Muscle layer of duodenum (tissue), 2 donors: ENCODE measurements around the gene WDR59.
A peak's percentile ranks its signal among the peaks of the same experiment; 100 is the strongest.
"Not testable (repeated sequence)": the region's sequence is repeated elsewhere in the genome, so short reads cannot be mapped to it uniquely, and the experiment has no call there.

ENCODE experiments used
- H3K27ac ChIP-seq: one replicate; pipeline ENCODE4 v1.7.0; 2013; ENCODE audit warnings: mild to moderate bottlenecking, low read length
- H3K27me3 ChIP-seq: one replicate; pipeline ENCODE4 v1.7.0; 2013; ENCODE audit warnings: low read depth, mild to moderate bottlenecking, control low read depth, low read length
- H3K36me3 ChIP-seq, 2 donors: one replicate each; pipeline ENCODE4 v1.7.0; 2013; ENCODE audit warnings: low read length in 2 of 2, control low read depth in 1 of 2, mild to moderate bottlenecking in 1 of 2; ENCODE audit not compliant: insufficient read depth in 2 of 2, control insufficient read depth in 1 of 2
- H3K4me1 ChIP-seq, 2 donors: one replicate each; pipeline ENCODE4 v1.7.0; 2013; ENCODE audit warnings: low read length in 2 of 2, mild to moderate bottlenecking in 2 of 2, control low read depth in 1 of 2, moderate library complexity in 1 of 2; ENCODE audit not compliant: insufficient read depth in 2 of 2, control insufficient read depth in 1 of 2
- H3K4me3 ChIP-seq, 2 donors: one replicate each; pipeline ENCODE4 v1.7.0; 2013; ENCODE audit warnings: low read length in 2 of 2, low read depth in 1 of 2, mild to moderate bottlenecking in 1 of 2
- H3K9me3 ChIP-seq, 2 donors: one replicate each; pipeline ENCODE4 v1.7.0; 2013; ENCODE audit warnings: low read length in 2 of 2, control low read depth in 1 of 2, mild to moderate bottlenecking in 1 of 2; ENCODE audit not compliant: control insufficient read depth in 1 of 2
- donor health status: healthy.

WDR59 gene

DNA sequence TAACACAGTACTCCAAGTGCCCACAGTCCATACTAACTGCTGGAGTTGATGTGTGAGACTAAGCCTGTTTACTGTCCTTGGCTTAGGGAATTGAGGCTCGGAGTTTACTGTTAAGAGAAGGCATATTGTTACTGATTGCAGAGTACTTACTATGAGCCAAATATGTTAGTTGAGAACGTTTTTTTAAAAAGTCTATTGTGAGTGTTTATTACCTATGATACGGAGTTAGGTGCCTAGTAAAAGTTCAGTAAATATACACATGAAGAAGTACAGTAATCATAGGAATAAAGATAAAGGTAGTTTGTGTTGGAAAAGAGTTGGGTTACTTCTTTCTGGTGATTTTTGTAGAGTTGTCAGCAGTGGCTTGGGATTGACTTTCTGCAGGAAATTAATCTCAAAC, 39.3 kb upstream of the WDR59 start:
- H3K27ac ChIP-seq: no peak overlapping the region
- H3K4me1 ChIP-seq: peaks cover 0 to 4% of the 10 kb centered on the region in 2 donors
- no peak overlapping the region for H3K4me3 ChIP-seq
- H3K36me3 ChIP-seq: no peaks in the 10 kb centered on the region
- no peaks in the 10 kb centered on the region for H3K27me3 ChIP-seq
- H3K9me3 ChIP-seq: peaks cover 0 to 4% of the 10 kb centered on the region in 2 donors

DNA sequence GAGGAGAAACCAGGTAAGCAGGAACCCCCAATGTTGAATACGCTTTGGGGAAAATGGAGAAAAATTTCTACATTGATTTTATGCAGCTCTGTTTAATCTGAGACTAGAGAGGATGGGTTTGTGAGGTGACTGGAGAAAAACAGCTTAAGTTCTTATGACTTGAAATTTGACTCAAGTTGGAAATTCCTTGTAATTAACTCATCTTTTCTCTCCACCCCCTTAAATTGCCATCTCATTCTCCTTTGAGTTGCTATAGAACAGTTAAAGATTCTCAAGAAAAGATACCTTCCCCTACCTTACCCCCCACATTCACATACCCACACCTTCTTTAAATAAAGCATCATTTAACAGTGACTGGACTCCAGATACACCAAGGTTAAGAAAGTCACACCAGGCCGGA, 38.1 kb upstream of the WDR59 start:
- no peaks in the 10 kb centered on the region for H3K27me3 ChIP-seq
- peaks cover 0 to 4% of the 10 kb centered on the region in 2 donors for H3K4me1 ChIP-seq
- H3K9me3 ChIP-seq: peaks cover 0 to 4% of the 10 kb centered on the region in 2 donors
- no peak overlapping the region for H3K27ac ChIP-seq
- no peaks in the 10 kb centered on the region for H3K36me3 ChIP-seq
- H3K4me3 ChIP-seq: no peak overlapping the region

GRCh38 chr16:75022567-75022966, 37.6 kb upstream of the WDR59 start:
- H3K4me3 ChIP-seq: no peak overlapping the region
- no peaks in the 10 kb centered on the region for H3K27me3 ChIP-seq
- H3K27ac ChIP-seq: no peak overlapping the region
- no peaks in the 10 kb centered on the region for H3K36me3 ChIP-seq
- H3K4me1 ChIP-seq: peaks cover 0 to 4% of the 10 kb centered on the region in 2 donors
- H3K9me3 ChIP-seq: peaks cover 0 to 4% of the 10 kb centered on the region in 2 donors

DNA sequence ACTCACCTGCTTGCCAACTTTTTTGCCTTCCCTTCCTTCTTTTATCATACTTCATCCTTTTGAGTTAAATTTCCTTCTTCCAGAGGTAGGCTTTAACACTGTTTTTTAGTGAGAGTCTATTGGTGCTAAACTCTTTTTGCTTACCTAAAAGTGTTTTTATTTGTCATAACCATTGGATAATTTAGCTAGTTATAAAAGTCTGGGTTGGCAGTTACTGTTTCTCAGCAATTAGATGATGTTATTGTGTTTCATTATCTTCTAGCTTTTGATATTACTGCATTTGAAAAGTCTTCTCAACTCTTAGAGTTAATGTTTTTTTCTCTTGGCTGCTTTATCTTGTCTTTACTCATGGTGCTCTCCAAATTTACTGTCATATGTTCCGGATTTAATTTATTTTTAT, 36.5 kb upstream of the WDR59 start:
- H3K4me1 ChIP-seq: peaks cover 0 to 4% of the 10 kb centered on the region in 2 donors
- H3K9me3 ChIP-seq: peaks cover 0 to 4% of the 10 kb centered on the region in 2 donors
- no peaks in the 10 kb centered on the region for H3K36me3 ChIP-seq
- H3K27me3 ChIP-seq: no peaks in the 10 kb centered on the region
- H3K27ac ChIP-seq: no peak overlapping the region
- H3K4me3 ChIP-seq: no peak overlapping the region

DNA sequence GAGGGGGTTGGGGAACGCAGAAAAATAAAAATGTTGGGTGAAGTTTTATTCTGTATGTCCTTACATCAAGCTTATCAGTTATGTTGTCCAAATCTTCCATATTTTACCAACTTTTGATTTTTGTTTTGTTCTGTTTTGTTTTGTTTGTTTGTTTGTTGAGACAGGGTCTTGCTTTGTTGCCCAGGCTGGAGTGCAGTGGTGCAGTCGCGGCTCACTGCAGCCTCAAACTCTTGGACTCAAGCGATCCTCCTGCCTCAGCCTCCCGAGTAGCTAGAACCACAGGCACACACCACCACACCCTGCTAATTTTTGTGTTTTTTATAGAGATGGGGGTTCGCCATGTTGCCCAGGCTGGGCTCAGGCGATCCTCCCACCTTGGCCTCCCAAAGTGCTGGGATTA, 34.7 kb upstream of the WDR59 start:
- H3K4me3 ChIP-seq: no peak overlapping the region
- no peaks in the 10 kb centered on the region for H3K27me3 ChIP-seq
- no peak overlapping the region for H3K27ac ChIP-seq
- peaks cover 0 to 4% of the 10 kb centered on the region in 2 donors for H3K9me3 ChIP-seq
- no peaks in the 10 kb centered on the region for H3K4me1 ChIP-seq
- H3K36me3 ChIP-seq: no peaks in the 10 kb centered on the region

GRCh38 chr16:75019007-75019406, 34.1 kb upstream of the WDR59 start:
- Histone ChIP-seq H3K27ac (no peak overlapping the region), H3K4me3 (no peak overlapping the region), H3K36me3 (no peaks in the 10 kb centered on the region), H3K9me3 (peaks cover 0 to 4% of the 10 kb centered on the region in 2 donors), H3K4me1 (no peaks in the 10 kb centered on the region), H3K27me3 (no peaks in the 10 kb centered on the region)

DNA sequence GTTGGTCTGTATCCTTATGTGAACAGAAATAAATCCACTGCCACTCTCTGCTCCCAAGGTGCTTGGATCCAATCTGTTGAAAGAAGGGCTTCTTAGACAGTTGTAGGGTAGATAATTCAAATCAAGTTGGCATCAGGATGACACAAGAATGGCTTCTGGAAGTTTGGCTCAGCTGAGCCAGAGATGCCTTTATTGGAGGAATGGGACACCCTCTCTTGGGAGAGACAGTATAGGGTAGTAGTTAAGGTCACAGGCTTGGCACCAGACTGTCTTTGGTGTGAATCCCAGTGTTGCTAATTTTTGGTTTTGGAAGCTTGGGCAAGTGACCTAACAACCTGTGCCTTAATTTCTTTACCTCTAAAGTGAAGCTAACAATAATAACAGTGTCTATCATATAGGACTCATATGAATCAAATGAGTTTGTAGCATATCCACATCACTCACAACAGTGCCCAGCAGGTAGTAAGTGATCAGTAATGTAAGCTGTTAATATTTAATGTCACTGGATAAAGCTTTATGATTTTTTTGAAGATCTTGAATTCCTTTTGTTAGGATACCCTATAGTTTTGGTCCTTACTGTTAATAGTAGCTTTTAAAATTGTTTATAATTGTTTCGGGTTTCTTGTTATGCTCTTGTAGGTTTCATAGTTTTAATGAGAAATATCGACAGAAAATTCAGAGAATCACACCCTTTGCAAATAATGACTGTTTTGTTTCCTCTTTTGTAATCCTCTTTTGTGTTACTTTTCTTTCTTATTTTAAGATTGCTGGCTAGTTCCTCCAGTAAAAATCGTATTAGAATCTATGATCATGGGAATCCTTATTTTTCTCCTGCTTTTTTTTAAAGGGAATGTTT, 33.0 kb upstream of the WDR59 start:
- H3K27ac ChIP-seq: no peak overlapping the region
- peaks cover 0 to 4% of the 10 kb centered on the region in 2 donors for H3K9me3 ChIP-seq
- H3K4me1 ChIP-seq: peaks cover 0 to under 1% of the 10 kb centered on the region in 2 donors

GRCh38 chr16:75016451-75017081, 31.6 kb upstream of the WDR59 start:
- not testable (repeated sequence) for H3K27me3 ChIP-seq, H3K27ac ChIP-seq, H3K36me3 ChIP-seq, H3K9me3 ChIP-seq, H3K4me3 ChIP-seq
- peaks cover 8 to 12% of the 10 kb centered on the region in 2 donors for H3K4me1 ChIP-seq

More for the DNA sequence above, 33.0 kb upstream of the WDR59 start:
- Histone ChIP-seq H3K27me3 (no peaks in the 10 kb centered on the region), H3K4me3 (no peak overlapping the region), H3K36me3 (no peaks in the 10 kb centered on the region)

- no peak overlapping the region for H3K27ac ChIP-seq
- no peaks in the 10 kb centered on the region for H3K9me3 ChIP-seq
- no peak overlapping the region for H3K4me3 ChIP-seq
- no peaks in the 10 kb centered on the region for H3K36me3 ChIP-seq
- H3K4me1 ChIP-seq: peaks cover 11 to 20% of the 10 kb centered on the region in 2 donors
- H3K27me3 ChIP-seq: no peaks in the 10 kb centered on the region
Measured at GRCh38 chr16:75014318-75014717, 29.4 kb upstream of the WDR59 start.

DNA sequence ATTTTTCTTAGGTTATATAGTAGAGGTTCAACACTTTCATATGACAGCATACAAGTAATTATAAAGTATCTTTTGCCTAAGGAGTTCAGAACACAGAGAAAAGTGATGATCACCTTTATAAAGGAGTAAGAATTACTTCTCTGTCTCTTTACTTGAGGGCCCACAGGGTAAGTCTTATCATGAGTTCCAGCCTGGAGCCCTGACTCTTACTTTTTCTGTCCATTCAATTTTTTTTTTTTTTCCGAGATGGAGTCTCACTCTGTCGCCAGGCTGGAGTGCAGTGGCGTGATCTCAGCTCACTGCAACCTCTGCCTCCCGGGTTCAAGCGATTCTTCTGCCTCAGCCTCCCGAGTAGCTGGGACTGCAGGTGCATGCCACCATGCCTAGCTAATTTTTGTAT, 28.2 kb upstream of the WDR59 start:
- H3K4me3 ChIP-seq: not testable (repeated sequence)
- H3K4me1 ChIP-seq: peaks cover 14 to 20% of the 10 kb centered on the region in 2 donors
- peak overlapping the region; percentile 92 for H3K27ac ChIP-seq

GRCh38 chr16:75012380-75013081, 27.6 kb upstream of the WDR59 start:
- peaks cover 14 to 20% of the 10 kb centered on the region in 2 donors for H3K4me1 ChIP-seq
- peak overlapping the region in 1 of 2 donors; percentile 21 for H3K4me3 ChIP-seq
- peak overlapping the region; percentile 92 for H3K27ac ChIP-seq
- no peaks in the 10 kb centered on the region for H3K9me3 ChIP-seq
- H3K36me3 ChIP-seq: no peaks in the 10 kb centered on the region
- no peaks in the 10 kb centered on the region for H3K27me3 ChIP-seq

More for the DNA sequence above, 28.2 kb upstream of the WDR59 start:
- H3K36me3 ChIP-seq, H3K27me3 ChIP-seq, H3K9me3 ChIP-seq: not testable (repeated sequence)
